GM21529 (cell line): Measurements from ENCODE around the gene KCNK13.
"Not testable (repeated sequence)": the region's sequence is repeated elsewhere in the genome, so short reads cannot be mapped to it uniquely, and the experiment has no call there.

Experiments
- ATAC-seq: cut with Tn5 transposase; IDR thresholded peaks from one replicate; pipeline ENCODE4 v1.9.1; 2021; ENCODE audit not compliant: unreplicated experiment

Gene KCNK13

DNA sequence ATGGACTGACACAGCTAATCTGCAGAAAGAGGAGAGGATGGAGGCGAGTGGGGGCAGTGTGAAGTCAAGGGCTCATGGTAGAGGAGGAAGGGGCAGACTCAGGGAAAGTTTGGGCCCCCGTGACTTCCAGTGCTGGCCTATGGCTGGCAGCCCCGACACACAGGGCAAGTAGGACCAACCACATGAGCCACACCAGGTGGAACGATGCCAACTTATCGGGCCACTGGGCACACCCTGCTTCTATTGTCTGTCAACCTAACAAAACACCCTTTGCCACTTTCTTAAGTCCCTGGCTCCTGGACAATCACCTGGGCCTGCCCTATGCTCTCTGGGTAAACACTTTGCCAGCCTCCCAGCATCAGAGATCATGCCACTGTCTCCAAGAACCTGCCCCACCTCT is 129.4 kb downstream of the KCNK13 start:
- ATAC-seq: no peak

- ATAC-seq: no peak
Measured at GRCh38 chr14:90191585-90191984, 129.8 kb downstream of the KCNK13 start.

DNA sequence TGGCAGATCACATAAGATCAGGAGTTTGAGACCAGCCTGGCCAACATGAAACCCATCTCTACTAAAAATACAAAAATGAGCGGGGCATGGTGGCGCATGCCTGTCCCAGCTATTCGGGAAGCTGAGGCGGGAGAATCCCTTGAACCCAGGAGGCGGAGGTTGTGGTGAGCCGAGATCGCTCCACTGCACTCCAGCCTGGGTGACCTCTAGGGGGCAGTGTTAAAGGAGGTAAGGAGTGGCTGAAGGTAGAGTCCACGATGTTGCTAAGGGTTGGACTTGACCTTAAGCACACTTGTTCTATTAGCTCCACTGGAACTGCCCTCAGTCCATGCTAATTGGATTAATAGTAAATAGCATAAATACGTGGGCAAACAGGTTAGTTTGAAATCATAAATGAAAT is 132.1 kb downstream of the KCNK13 start:
- no peak for ATAC-seq

GRCh38 chr14:90194706-90195105 is 132.9 kb downstream of the KCNK13 start:
- no peak for ATAC-seq

DNA sequence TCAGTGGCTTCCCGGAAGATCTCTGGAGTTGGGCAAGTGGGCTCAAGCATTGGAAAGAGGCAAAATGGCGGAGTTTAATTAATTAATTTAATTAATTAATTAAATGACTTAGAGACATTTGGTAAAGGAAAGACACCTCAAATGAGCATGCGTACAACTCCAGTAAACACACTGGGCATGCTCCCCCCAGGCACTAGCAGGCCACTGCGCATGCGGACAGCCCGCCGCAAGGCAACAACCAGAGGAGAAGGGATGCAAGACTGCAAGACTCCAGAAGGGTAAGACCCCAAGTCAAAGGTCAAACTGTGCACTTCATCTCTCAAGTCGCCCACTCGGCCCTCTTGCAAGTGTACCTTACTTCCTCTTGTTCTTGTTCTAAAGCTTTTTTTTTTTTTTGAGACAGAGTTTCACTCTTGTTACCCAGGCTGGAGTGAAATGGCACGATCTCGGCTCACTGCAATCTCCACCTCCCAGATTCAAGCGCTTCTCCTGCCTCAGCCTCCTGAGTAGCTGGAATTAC is 136.8 kb downstream of the KCNK13 start:
- ATAC-seq: no peak

- ATAC-seq: not testable (repeated sequence)
Measured at GRCh38 chr14:90200546-90200945, 138.8 kb downstream of the KCNK13 start.

DNA sequence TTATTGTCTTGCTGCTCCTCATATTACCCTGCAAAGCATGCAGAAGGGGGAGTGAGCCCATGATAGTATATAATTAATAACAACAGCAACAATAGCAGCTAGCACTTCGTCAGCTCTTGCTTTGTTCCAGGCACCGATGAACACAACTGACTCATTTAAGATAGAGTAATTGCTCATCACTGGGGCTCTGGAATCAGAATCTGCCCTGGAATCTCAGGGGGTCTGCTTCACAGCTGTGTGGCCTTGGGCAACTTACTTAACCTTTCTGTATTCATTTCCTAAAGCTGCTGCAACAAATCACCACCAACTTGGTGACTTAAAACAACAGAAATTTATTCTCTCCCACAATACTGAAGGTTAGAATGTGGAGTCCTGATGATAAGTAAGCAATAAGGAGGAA is 139.6 kb downstream of the KCNK13 start:
- no peak for ATAC-seq

GRCh38 chr14:90204516-90204915 is 142.7 kb downstream of the KCNK13 start:
- no peak for ATAC-seq

DNA sequence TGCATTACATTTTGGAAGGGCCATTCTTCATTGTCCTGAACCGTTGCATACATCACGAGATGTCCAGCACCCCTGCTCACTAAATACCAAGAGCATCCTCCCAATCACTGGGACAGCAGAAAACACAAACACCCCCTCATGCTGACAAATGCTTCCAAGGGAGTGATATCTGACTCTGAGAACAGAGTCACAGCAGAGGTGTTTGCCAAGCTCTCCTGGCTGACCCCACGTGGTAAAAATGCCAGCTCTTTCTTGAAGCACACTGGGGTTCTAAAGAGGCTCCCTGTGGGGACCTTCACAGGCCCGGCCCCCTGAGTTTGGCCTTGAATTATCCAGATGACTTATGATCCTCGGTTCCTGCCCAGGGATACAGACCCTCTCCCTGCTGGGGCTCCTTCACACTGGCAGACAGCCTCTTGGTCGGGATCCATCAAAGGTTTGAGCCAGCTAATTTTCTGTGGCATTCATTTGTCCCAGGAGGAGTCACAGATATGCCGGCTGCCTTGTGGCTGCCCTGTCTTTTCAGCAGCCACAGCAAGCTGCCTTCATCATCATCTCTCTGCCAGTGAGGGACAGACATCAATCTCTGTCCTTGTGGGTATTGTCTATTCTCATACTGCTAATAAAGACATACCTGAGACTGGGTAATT is 151.4 kb downstream of the KCNK13 start:
- ATAC-seq: no peak

DNA sequence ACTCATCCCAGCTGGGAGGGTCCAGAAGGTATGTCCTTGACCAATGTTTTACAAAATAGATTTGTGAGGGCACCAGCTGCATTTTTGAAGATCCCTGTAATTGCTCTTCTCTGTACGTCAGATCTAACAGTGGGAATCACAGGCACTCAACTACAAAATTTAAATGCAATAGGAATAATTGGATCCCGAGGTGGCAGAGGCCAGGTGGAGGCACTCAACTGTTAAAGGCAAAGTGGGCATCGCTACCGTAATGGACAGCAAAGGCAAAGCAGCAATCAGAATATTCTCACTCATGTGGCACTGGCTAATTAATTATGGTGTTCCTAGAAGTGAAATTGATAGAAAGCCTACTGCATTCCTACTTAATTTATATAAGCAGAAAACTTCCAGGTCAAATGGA is 166.7 kb downstream of the KCNK13 start:
- ATAC-seq: no peak

- ATAC-seq: not testable (repeated sequence)
Measured at GRCh38 chr14:90229942-90230341, 168.1 kb downstream of the KCNK13 start.
